Measurements from ENCODE around the gene GREB1L.
"Not testable (repeated sequence)": the region's sequence is repeated elsewhere in the genome, so short reads cannot be mapped to it uniquely, and the experiment has no call there.

The GREB1L gene

DNA sequence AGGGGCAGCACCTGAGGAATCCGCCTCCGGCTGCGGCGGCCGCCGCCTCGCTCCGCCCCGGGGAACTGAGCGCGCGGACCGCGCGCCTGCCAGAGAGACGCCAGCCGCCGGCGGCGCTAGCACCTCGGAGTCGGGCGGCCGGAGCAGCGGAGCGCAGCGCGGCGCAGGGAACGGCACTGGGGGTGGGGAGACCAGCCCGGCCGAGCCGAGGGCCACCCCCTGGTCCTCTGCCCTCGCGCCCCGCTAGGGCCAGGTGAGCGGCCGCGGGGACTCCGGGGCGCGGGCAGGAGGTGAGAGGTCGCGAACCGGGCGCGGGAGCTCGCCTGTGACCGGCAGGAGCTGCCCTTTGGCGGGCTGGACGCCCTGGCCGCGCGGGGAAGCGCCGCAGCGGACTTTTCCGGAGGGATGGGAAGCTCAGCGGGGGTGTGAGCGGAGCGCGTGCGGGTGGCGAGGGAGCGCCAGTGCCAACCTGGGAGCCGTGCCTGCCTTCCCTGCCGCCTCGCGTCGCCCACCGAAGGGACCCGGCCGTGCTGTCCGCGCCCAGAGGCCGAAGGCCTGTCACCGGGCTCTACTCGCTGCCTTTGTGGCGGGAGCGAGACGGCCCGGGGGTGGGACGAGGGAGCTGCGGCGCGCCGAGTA, at the start of gene GREB1L:
GREB1L (plus strand) TSS at position 92 of the 639 bp plus-strand sequence. CDS start 141,287 bp downstream, outside the sequence.
- DNase-seq, result no peak

GRCh38 chr18:21192308-21192624, 49.8 kb upstream of the GREB1L start:
- DNase-seq, result no peak

DNA sequence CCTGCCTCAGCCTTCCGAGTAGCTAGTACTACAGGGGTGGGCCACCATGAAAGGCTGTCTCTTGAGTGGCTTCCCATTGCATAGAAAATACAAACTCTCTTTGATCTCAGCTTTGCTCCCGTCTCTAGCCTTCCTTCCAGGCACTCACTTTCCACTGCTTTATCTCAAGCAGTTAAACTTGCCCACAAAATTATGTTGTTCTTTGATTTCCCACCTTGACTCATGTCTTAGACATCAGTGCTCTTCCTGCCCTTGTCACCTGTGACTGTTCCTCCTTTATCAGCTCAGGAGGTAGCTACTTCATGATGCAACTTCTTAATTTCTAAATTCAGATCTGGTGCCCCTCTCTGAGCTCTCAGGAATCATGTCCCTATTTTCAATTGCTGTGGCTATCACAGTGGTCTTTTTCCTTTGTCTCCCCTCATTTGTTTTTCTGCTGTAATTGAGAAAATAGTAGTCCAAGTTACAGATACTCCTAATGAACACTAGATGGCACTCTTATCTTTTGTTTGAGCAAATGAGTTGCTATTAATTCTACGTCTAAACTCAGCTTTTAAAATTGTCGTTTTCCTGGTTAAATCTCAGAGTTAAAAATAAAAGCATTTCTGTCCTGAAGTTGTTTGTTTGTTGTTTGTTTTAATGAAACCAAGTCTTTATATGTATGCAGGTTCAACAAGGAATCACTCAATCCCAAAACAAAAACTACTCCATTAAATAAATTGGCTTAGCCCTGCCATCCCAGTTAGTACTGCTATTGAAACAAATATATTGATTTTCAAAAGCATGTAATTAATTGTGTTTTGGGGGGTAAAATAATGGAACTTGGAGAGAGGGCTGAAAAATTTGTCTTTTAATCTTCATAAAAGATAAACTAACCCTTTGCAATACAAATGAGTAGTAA, 46.9 kb upstream of the GREB1L start:
- no peak for DNase-seq

DNA sequence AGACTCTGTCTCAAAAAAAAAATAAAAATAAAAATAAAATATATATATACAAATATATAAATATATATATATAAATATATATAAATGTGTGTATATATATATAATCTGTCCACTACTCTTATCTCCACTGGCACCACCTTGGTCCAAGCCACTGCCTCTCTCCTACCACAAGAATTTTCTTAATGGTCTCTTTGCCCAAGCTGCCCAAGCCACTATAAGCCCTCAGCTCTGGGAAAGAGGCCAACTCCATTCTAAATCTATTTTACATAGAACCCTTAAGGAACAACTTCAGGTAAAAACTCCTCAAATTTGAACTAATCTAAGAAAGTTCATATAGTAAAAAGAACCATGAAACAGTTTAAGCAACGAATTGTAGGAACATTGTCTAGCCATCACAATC, 45.6 kb upstream of the GREB1L start:
- DNase-seq, result no peak

- DNase-seq, result no peak
Observed at GRCh38 chr18:21203126-21203525, 38.9 kb upstream of the GREB1L start.

DNA sequence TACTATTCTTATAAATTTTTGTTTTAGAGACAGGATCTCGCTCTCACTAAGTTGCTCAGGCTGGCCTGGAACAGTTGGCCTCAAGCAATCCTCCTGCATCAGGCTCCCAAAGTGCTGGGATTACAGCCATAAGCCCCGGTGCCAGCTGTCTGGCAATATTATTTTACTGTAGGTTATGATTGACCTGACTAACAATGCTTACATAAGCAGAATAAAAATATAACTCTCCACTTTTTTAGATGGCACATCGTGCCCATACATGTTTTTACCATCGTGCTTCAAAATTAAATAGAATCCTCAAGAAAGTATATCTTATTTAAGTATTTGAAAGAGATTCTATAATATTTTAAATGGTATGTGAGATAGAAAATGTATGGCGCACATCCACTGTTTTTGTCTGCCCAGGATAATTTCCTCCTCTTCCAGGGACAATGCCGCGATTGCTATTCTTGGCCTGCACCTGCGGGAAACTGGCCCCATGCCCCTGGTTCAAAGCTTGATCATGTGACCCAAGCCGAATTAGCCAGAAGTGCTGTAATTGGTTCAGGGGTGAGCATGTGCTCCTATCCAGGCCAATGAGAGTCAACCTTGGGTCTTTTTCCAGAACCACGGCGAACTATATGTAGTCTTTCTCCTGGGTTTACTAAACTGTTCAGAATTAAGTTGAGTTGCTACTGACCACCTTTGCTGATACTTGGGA, 38.3 kb upstream of the GREB1L start:
- no peak for DNase-seq

GRCh38 chr18:21205695-21206094, 36.3 kb upstream of the GREB1L start:
- no peak for DNase-seq

DNA sequence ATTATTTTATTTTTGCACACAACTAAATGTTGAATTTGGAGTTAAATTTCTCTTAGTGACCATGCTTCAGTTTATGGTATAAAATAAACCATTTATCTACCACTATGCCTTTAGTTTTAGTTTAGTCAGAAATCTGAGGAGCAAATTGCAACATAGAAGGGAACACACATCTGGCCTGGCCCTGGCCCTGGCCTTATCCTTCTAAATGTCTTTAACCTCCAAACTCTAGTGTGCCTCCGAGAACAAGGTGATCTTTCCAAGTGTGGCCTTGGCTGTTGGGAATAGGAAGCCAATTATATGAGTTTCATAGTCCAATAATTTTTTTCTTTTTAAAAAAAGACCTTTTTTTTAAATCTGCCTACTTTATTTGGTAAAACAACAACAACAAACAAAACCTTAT, 31.8 kb upstream of the GREB1L start:
- no peak for DNase-seq

DNA sequence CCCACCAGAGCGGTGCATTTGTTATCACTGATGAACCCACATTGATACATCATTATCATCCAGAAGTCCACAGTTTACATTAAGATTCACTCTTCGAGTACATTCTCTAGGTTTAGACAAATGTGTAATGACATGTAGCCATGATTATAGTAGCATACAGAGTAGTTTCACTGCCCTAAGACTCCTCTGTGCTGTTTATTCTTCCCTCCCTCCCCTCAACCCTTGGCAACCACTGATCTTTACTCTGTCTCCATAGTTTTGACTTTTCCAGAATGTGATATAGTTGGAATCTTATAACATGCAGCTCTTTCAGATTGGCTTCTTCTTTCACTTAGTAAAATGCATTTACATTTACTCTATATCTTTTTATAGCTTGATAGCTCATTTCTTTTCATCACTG, 31.2 kb upstream of the GREB1L start:
- DNase-seq, result no peak

DNA sequence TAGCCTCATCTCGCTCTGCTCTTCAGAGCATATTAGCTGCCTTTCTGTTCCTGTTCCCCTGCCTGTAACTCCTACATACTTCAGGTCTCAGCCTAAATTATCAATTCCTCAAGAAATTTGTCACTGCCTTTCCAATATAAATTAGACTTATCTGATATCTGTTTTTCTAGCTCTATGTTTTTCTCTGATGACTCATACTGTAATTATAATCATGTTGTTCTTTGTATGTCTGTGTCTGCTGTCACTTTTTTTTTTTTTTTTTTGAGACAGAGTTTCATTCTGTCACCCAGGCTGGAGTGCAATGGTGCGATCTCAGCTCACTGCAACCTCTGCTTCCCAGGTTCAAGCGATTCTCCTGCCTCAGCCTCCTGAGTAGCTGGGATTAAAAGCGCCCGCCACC, 27.6 kb upstream of the GREB1L start:
- not testable (repeated sequence) for DNase-seq

- no peak for DNase-seq
Observed at GRCh38 chr18:21215490-21215889, 26.5 kb upstream of the GREB1L start.

- DNase-seq, result no peak
Observed at GRCh38 chr18:21218862-21219261, 23.2 kb upstream of the GREB1L start.

DNA sequence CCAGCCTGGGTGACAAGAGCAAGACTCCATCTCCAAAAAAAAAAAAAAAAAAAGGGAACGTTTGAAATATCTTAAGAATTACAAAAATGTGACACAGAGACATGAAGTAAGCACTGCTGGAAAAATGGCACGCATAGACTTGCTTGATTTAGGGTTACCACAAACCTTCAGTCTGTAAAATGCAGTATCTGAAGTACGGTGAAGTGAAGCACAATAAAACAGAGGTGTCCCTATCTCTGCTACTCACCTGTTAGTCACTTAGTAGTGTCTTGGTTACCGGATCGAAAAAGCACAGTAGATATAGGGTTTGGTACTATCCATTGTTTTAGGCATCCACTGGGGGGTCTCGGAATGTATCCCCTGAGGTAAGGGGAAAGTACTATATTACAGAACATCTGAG, 11.6 kb upstream of the GREB1L start:
- no peak for DNase-seq

DNA sequence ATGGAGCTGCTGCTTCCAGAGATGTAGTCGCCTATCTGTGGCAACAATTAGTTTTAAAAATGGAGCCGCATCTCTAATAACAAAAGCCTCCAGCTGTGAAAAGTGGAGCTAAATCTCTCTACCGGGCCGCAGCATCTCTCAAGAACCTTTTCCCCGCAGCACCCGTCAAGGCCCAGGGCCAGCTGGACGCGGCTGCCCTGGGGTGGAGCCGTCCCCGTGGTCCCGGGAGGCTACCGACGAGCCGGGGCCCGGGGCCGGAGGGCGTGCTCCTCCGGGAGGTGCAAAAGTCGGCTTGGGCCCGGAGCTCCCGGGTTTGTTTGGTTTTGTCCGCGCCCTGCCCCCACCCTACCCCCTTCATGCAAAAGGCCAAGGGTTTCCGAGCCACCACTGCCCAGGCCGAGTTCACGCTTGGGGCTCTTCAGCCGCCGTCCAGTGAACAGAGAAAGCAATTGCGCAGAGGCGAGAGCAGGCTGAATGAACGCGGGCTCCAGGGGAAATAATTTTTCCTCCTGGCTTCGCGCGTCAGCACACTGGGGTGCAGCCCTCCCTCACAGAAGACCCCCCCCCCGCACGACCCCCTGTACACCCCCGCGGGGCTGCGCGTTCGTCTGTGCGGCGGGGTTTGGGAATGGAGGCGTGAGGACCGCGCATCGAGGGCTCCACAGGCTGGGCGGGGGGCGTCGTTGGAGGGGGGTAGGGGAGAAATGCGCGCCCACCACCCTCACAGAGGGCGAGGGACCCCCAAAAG, 557 bp upstream of the GREB1L start:
- no peak for DNase-seq

DNA sequence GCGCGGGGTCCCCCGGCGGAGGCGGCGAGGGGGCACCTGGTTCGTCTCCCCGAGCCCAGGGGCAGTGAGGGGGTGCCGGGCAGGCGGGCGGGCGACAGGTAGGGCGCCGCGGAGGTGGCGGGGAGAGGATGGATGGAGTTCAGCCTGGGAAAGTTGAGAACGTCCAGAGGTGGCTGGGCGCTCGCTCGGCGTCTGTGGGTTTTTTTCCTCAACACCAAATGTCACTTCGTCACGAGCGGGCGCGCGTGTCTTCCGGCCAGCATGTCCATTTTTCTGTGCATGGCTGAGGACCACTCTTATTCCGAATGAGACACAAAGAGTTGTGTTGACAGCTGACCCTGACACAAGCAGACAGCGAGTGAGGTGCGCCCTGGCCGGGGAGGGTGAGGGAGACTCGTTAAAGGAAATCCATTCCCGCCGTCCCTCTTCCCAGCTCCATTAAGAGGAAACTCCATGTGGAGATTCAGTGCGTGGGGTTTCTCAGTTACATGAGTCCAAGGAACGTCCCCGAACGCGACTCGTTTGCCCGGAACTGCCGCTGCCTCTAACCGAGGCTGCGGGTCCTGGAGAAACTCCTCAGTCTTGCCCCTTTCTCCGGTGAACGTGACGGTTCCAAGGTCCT, 859 bp downstream of the GREB1L start:
- no peak for DNase-seq

DNA sequence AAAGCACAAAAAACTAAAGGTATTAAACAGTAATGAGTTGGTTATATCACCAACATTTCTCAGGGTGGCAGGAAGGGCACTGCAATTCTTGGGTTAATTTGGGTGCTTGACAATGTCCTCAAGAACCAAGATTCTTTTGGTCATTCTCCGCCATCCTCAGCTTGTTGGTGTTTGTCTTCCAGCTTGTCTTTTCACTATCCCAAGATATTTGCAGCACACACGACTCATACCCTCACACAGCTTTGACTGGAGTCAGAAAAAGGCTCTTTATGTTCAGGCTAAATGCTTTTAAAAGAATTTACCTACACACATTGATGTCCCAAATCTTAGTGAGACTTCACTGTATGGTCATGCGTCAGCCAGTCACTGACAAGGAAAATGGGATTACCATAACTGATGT, 12.5 kb downstream of the GREB1L start:
- no peak for DNase-seq

DNA sequence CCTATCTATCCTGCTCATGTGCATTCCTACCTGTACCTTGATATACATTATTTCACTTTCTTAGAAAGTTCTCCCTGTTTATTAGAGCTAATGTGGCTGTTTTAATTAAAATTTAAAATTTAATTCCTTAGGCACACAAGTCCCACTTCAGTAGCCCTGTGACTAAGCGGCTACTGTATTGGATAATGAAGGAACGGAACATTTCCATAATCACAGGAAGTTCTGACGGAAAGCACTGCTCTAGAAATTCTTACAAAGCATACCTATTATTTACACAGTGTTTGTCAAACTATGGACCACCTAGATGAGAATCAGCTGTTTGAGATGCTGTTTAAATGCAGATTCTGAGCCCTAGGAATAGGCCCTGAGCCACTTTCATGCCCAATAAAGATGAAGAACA, 13.2 kb downstream of the GREB1L start:
- DNase-seq, result no peak

- no peak for DNase-seq
Observed at GRCh38 chr18:21257386-21257785, 15.4 kb downstream of the GREB1L start.

GRCh38 chr18:21260621-21261020, 18.6 kb downstream of the GREB1L start:
- DNase-seq, result no peak

GRCh38 chr18:21261352-21261751, 19.3 kb downstream of the GREB1L start:
- no peak for DNase-seq

- DNase-seq, result no peak
Observed at GRCh38 chr18:21262244-21262643, 20.2 kb downstream of the GREB1L start.

DNA sequence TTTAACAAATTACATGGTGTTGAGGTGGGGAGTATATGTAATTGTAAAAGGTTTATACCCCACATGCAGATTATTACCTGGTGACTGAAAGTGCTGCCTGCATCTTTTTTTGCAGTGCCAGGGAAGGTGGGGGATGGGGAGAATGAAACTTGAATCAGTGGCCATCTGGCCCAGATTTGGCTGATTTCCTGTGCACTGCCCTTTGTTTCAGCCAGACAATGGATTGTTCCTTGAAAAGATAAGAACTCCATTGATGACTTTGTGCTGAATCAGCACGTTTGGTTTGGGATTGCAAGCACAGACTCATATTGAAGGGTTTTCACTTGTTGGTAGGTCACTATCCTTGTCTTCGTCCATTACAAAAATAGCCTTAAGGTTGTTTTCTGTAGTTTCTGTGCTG, 20.9 kb downstream of the GREB1L start:
- no peak for DNase-seq

- DNase-seq, result no peak
Observed at GRCh38 chr18:21264651-21265050, 22.6 kb downstream of the GREB1L start.

Data from stimulated activated CD4-positive, alpha-beta T cell treated with anti-CD3 and anti-CD28 coated beads, Interleukin-4, amount 100 ng/mL, for 24 hours (primary cell).